Astrocyte of the spinal cord (primary cell): ENCODE results near the gene DKK2.

Experiments used
- DNase-seq: peaks from one replicate; pipeline ENCODE4 v3.0.0; 2011; ENCODE audit warnings: low read depth, low spot score
- H3K4me3 ChIP-seq: 2 replicates; pipeline ENCODE4 v1.5.1; 2011; ENCODE audit warnings: low read depth, mild to moderate bottlenecking, low read length, moderate library complexity
- CTCF ChIP-seq: IDR thresholded peaks from 2 replicates; pipeline ENCODE4 v1.5.1; 2012; ENCODE audit warnings: low read depth, mild to moderate bottlenecking, low read length, inconsistent platforms
- in situ Hi-C: cut with HindIII; loops from 2 replicates; pipeline ENCODE4 v1.10.0; 2017; ENCODE audit warnings: low sequenced_read_pairs

The DKK2 gene

GRCh38 chr4:107017443-107018343 is 18.4 kb downstream of the DKK2 start:
- no peak for DNase-seq
- no peak for TF ChIP-seq CTCF
- H3K4me3 ChIP-seq, result no peak overlapping the region
- in situ Hi-C loops, result no loop called here

- no peak overlapping the region for H3K4me3 ChIP-seq
- no peak for DNase-seq
- no peak for TF ChIP-seq CTCF
- in situ Hi-C loops, result no loop called here
These were observed 24.8 kb downstream of the DKK2 start for GRCh38 chr4:107011312-107011711.

GRCh38 chr4:107009196-107009968 is 26.7 kb downstream of the DKK2 start:
- no peak for TF ChIP-seq CTCF
- in situ Hi-C loops, result no loop called here
- no peak for DNase-seq
- no peak overlapping the region for H3K4me3 ChIP-seq

GRCh38 chr4:107008115-107008514 is 28.0 kb downstream of the DKK2 start:
- no peak for DNase-seq
- in situ Hi-C loops, result no loop called here
- no peak overlapping the region for H3K4me3 ChIP-seq
- no peak for TF ChIP-seq CTCF

GRCh38 chr4:107006218-107006617 is 29.9 kb downstream of the DKK2 start:
- TF ChIP-seq CTCF, result no peak
- in situ Hi-C loops, result no loop called here
- no peak for DNase-seq
- no peak overlapping the region for H3K4me3 ChIP-seq

- TF ChIP-seq CTCF, result no peak
- in situ Hi-C loops, result no loop called here
- DNase-seq, result no peak
- no peak overlapping the region for H3K4me3 ChIP-seq
These were observed 39.6 kb downstream of the DKK2 start for GRCh38 chr4:106996490-106996889.
